ENCODE results near the gene PTPRT. TPM values are rescaled to one million over a fixed set of nuclear protein-coding genes. Genes with fewer than 3 reads are reported as not detected.

The PTPRT gene
- total and polyA plus RNA-seq, 10 of the 15 experiments (the other 5 are each of a cell fraction or from before 2014, with no cell fraction given) = not detected

GRCh38 chr20:43006651-43007375, 182.9 kb downstream of the PTPRT start:
- SMC1A ChIA-PET (ENCODE audit: uncharacterized antibody, unreplicated experiment) = interaction anchor here (1.2 kb wide), 1 partner anchor 24 kb away, joined by 4 read pairs; no protein-coding TSS in a partner anchor
- intact Hi-C loops (cut with micrococcal nuclease; ENCODE audit: unreplicated experiment) = no loop called here
- FAIRE-seq (no peak), ATAC-seq (no peak), DNase-seq (ENCODE audit: low read depth, low spot score) (no peak)
- H3K4me3 ChIP-seq = no peak overlapping the region
- POLR2A ChIA-PET = no interaction called here
- no peak for TF ChIP-seq MEF2B (IDR thresholded peaks at IDR 0.05; ENCODE audit: partially characterized antibody, poor library complexity, severe bottlenecking)
- TF ChIP-seq GABPA (IDR thresholded peaks at IDR 0.05; ENCODE audit: low read depth) = no peak
- no peak for TF ChIP-seq MYB (IDR thresholded peaks at IDR 0.05; ENCODE audit: borderline replicate concordance, low read depth, low read length)
- no peak for TF ChIP-seq ASH2L (IDR thresholded peaks at IDR 0.05; ENCODE audit: borderline replicate concordance, low read depth)
- no peak for TF ChIP-seq REST (IDR thresholded peaks at IDR 0.05; ENCODE audit: low read depth, low read length)
- TF ChIP-seq NRF1 (conservative IDR thresholded peaks at IDR 0.05; ENCODE audit: low read depth, low read length) = no peak
- TF ChIP-seq ZNF207 (IDR thresholded peaks at IDR 0.05; ENCODE audit: borderline replicate concordance) = no peak
- TF ChIP-seq PAX5 (IDR thresholded peaks at IDR 0.05; ENCODE audit: borderline replicate concordance, low read depth, low read length) = no peak
- TF ChIP-seq EP300 (IDR thresholded peaks at IDR 0.05; ENCODE audit: borderline replicate concordance in 1 of 2, control insufficient read depth in 1 of 2, low read depth in 2 of 2, low read length in 2 of 2) = no peak
- no peak for TF ChIP-seq HCFC1 (IDR thresholded peaks at IDR 0.05; ENCODE audit: low read length)
- TF ChIP-seq RB1 (IDR thresholded peaks at IDR 0.05; ENCODE audit: borderline replicate concordance) = no peak
- TF ChIP-seq RCOR1 (conservative IDR thresholded peaks at IDR 0.05; ENCODE audit: low read depth, low read length) = no peak
- no peak for TF ChIP-seq PAX8 (IDR thresholded peaks at IDR 0.05)
- TF ChIP-seq HDAC6 (IDR thresholded peaks at IDR 0.05; ENCODE audit: unreplicated experiment) = no peak
- H3K4me1 ChIP-seq (ENCODE audit: control insufficient read depth, insufficient read depth, low read length) = no peaks in the 10 kb centered on the region
- WGBS (ENCODE audit: insufficient coverage, insufficient replicate concordance, low lambda C conversion rate, missing lambda C conversion rate) = 24% methylated on average over 5 of the region's 5 CpGs
- RAD21 ChIA-PET (ENCODE audit: unreplicated experiment) = no interaction called here
- H3K4me2 ChIP-seq (ENCODE audit: control insufficient read depth, insufficient read depth) = no peak overlapping the region
- H3K79me2 ChIP-seq (ENCODE audit: control insufficient read depth, insufficient read depth, low read length) = no peaks in the 10 kb centered on the region
- no peaks in the 10 kb centered on the region for H4K20me1 ChIP-seq (ENCODE audit: control insufficient read depth, insufficient read depth)
- no peaks in the 10 kb centered on the region for H3K36me3 ChIP-seq (ENCODE audit: control insufficient read depth in 2 of 2, insufficient read depth in 2 of 2, low read length in 1 of 2)
- H3K9me3 ChIP-seq (replicated peaks; ENCODE audit: control insufficient read depth, insufficient read depth, low read length) = no peaks in the 10 kb centered on the region
- CTCF ChIA-PET = no interaction called here
- H3K27ac ChIP-seq (ENCODE audit: control insufficient read depth, insufficient read depth) = no peak overlapping the region
- in situ Hi-C loops (cut with MboI) = no loop called here
- no peak overlapping the region for H2AFZ ChIP-seq (ENCODE audit: control insufficient read depth, low read depth, low read length)
- no peaks in the 10 kb centered on the region for H3K27me3 ChIP-seq (replicated peaks in 1 of 2; ENCODE audit: control insufficient read depth in 2 of 2, insufficient read depth in 2 of 2, low read length in 1 of 2)
- H3K9ac ChIP-seq (ENCODE audit: control insufficient read depth, insufficient read depth, low read length) = no peak overlapping the region
- BruUV-seq (replicated peaks) = no TSS peak
